ENCODE results near the gene CDKAL1. TPM values are rescaled to one million over a fixed set of nuclear protein-coding genes. Genes with fewer than 3 reads are reported as not detected.

CDKAL1 gene
- total and polyA plus RNA-seq, 10 of the 15 experiments (the other 5 are each of a cell fraction or from before 2014, with no cell fraction given), result 10.7 to 26.9 (median 17.3) TPM

DNA sequence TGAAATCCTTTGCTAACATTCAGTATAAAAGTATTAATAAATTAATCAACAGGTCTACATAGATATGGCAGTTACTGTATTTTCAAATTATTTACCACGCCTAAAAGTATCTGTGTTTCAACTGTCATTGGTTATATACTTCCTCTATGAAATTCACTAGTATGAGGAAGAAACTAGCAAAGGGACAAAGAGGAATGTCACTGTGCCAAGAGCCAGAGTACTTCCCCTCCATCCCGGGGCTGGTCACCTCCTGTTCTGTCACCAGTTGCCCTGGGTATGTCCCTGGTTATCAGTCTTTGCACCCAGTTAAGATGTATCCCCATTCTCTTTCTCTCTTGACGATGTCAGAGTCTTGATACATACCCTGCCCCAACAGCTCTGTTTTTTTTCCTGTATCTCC, 582.5 kb downstream of the CDKAL1 start:
- Histone ChIP-seq H3K27ac (ENCODE audit: control insufficient read depth, insufficient read depth) (no peak overlapping the region), H3K4me3 (no peak overlapping the region), H2AFZ (ENCODE audit: control insufficient read depth, low read depth, low read length) (no peak overlapping the region), H3K4me1 (ENCODE audit: control insufficient read depth, insufficient read depth, low read length) (no peaks in the 10 kb centered on the region), H3K4me2 (ENCODE audit: control insufficient read depth, insufficient read depth) (no peak overlapping the region), H3K27me3 (replicated peaks in 1 of 2; ENCODE audit: control insufficient read depth in 2 of 2, insufficient read depth in 2 of 2, low read length in 1 of 2) (no peaks in the 10 kb centered on the region), H3K36me3 (ENCODE audit: control insufficient read depth in 2 of 2, insufficient read depth in 2 of 2, low read length in 1 of 2) (no peaks in the 10 kb centered on the region), H3K79me2 (ENCODE audit: control insufficient read depth, insufficient read depth, low read length) (no peaks in the 10 kb centered on the region), H3K9ac (ENCODE audit: control insufficient read depth, insufficient read depth, low read length) (no peak overlapping the region), H4K20me1 (ENCODE audit: control insufficient read depth, insufficient read depth) (no peaks in the 10 kb centered on the region), H3K9me3 (replicated peaks; ENCODE audit: control insufficient read depth, insufficient read depth, low read length) (no peaks in the 10 kb centered on the region)
- 91% methylated on average over 3 of the region's 3 CpGs for WGBS (ENCODE audit: insufficient coverage, insufficient replicate concordance, low lambda C conversion rate, missing lambda C conversion rate)
- SMC1A ChIA-PET (ENCODE audit: uncharacterized antibody, unreplicated experiment), result interaction anchor here (1.2 kb wide), 1 partner anchor 13 kb away, joined by 3 read pairs; no protein-coding TSS in a partner anchor
- CTCF ChIA-PET, result no interaction called here
- RAD21 ChIA-PET (ENCODE audit: unreplicated experiment), result interaction anchor here (0.8 kb wide), 1 partner anchor 27 kb away, joined by 3 read pairs; no protein-coding TSS in a partner anchor
- DNase-seq (ENCODE audit: low read depth, low spot score) (no peak), ATAC-seq (no peak), FAIRE-seq (no peak)
- intact Hi-C loops (cut with micrococcal nuclease; ENCODE audit: unreplicated experiment), result no loop called here
- TF ChIP-seq CBX5 (IDR thresholded peaks at IDR 0.05; ENCODE audit: low read depth) (no peak), JUND (IDR thresholded peaks at IDR 0.05; ENCODE audit: low read depth, low read length) (no peak), MYB (IDR thresholded peaks at IDR 0.05; ENCODE audit: borderline replicate concordance, low read depth, low read length) (no peak), FOXK2 (IDR thresholded peaks at IDR 0.05) (no peak), NBN (IDR thresholded peaks at IDR 0.05) (no peak), PML (IDR thresholded peaks at IDR 0.05; ENCODE audit: low read length) (no peak), GABPA (IDR thresholded peaks at IDR 0.05; ENCODE audit: low read depth) (no peak), ZNF24 (IDR thresholded peaks at IDR 0.05) (no peak), BHLHE40 (IDR thresholded peaks at IDR 0.05; ENCODE audit: borderline replicate concordance in 1 of 2, low read depth in 2 of 2, low read length in 1 of 2) (no peak), STAT3 (IDR thresholded peaks at IDR 0.05; ENCODE audit: low read depth, low read length) (no peak), NFYB (IDR thresholded peaks at IDR 0.05; ENCODE audit: insufficient read depth, low read depth, low read length) (no peak)
- TF ChIP-seq, protein P1, sequence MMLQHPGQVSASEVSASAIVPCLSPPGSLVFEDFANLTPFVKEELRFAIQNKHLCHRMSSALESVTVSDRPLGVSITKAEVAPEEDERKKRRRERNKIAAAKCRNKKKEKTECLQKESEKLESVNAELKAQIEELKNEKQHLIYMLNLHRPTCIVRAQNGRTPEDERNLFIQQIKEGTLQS (IDR thresholded peaks at IDR 0.05; ENCODE audit: borderline replicate concordance, extremely low read depth, low read depth, low read length), result no peak
- TF ChIP-seq, protein P2, sequence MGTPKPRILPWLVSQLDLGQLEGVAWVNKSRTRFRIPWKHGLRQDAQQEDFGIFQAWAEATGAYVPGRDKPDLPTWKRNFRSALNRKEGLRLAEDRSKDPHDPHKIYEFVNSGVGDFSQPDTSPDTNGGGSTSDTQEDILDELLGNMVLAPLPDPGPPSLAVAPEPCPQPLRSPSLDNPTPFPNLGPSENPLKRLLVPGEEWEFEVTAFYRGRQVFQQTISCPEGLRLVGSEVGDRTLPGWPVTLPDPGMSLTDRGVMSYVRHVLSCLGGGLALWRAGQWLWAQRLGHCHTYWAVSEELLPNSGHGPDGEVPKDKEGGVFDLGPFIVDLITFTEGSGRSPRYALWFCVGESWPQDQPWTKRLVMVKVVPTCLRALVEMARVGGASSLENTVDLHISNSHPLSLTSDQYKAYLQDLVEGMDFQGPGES (IDR thresholded peaks at IDR 0.05), result no peak
- TF ChIP-seq, protein P3, sequence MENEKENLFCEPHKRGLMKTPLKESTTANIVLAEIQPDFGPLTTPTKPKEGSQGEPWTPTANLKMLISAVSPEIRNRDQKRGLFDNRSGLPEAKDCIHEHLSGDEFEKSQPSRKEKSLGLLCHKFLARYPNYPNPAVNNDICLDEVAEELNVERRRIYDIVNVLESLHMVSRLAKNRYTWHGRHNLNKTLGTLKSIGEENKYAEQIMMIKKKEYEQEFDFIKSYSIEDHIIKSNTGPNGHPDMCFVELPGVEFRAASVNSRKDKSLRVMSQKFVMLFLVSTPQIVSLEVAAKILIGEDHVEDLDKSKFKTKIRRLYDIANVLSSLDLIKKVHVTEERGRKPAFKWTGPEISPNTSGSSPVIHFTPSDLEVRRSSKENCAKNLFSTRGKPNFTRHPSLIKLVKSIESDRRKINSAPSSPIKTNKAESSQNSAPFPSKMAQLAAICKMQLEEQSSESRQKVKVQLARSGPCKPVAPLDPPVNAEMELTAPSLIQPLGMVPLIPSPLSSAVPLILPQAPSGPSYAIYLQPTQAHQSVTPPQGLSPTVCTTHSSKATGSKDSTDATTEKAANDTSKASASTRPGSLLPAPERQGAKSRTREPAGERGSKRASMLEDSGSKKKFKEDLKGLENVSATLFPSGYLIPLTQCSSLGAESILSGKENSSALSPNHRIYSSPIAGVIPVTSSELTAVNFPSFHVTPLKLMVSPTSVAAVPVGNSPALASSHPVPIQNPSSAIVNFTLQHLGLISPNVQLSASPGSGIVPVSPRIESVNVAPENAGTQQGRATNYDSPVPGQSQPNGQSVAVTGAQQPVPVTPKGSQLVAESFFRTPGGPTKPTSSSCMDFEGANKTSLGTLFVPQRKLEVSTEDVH (IDR thresholded peaks at IDR 0.05; ENCODE audit: low read depth, partially characterized antibody), result no peak
- TF ChIP-seq, protein P4, sequence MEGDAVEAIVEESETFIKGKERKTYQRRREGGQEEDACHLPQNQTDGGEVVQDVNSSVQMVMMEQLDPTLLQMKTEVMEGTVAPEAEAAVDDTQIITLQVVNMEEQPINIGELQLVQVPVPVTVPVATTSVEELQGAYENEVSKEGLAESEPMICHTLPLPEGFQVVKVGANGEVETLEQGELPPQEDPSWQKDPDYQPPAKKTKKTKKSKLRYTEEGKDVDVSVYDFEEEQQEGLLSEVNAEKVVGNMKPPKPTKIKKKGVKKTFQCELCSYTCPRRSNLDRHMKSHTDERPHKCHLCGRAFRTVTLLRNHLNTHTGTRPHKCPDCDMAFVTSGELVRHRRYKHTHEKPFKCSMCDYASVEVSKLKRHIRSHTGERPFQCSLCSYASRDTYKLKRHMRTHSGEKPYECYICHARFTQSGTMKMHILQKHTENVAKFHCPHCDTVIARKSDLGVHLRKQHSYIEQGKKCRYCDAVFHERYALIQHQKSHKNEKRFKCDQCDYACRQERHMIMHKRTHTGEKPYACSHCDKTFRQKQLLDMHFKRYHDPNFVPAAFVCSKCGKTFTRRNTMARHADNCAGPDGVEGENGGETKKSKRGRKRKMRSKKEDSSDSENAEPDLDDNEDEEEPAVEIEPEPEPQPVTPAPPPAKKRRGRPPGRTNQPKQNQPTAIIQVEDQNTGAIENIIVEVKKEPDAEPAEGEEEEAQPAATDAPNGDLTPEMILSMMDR (IDR thresholded peaks at IDR 0.05 in 2 of 3, conservative IDR thresholded peaks at IDR 0.05 in 1 of 3; ENCODE audit: control insufficient read depth in 2 of 3, extremely low read depth in 1 of 3, insufficient read depth in 1 of 3, low read depth in 3 of 3, low read length in 3 of 3), result no peak
- TF ChIP-seq, protein P5, sequence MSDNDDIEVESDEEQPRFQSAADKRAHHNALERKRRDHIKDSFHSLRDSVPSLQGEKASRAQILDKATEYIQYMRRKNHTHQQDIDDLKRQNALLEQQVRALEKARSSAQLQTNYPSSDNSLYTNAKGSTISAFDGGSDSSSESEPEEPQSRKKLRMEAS (IDR thresholded peaks at IDR 0.05; ENCODE audit: low read depth, low read length), result no peak
- BruUV-seq (replicated peaks), result no TSS peak
- in situ Hi-C loops (cut with MboI), result no loop called here
- POLR2A ChIA-PET, result no interaction called here
